WI38 (cell line): ENCODE results near the gene MAP1LC3B2.

Experiments
- H3K4me3 ChIP-seq: 2 replicates; pipeline ENCODE4 v1.5.1; 2011; ENCODE audit warnings: low read depth, mild to moderate bottlenecking, control low read depth, low read length
- TF ChIP-seq, protein P1 (sequence below): IDR thresholded peaks from 2 replicates; pipeline ENCODE4 v1.5.1; 2012; ENCODE audit warnings: low read depth, mild to moderate bottlenecking, control low read depth, low read length

Gene MAP1LC3B2

DNA sequence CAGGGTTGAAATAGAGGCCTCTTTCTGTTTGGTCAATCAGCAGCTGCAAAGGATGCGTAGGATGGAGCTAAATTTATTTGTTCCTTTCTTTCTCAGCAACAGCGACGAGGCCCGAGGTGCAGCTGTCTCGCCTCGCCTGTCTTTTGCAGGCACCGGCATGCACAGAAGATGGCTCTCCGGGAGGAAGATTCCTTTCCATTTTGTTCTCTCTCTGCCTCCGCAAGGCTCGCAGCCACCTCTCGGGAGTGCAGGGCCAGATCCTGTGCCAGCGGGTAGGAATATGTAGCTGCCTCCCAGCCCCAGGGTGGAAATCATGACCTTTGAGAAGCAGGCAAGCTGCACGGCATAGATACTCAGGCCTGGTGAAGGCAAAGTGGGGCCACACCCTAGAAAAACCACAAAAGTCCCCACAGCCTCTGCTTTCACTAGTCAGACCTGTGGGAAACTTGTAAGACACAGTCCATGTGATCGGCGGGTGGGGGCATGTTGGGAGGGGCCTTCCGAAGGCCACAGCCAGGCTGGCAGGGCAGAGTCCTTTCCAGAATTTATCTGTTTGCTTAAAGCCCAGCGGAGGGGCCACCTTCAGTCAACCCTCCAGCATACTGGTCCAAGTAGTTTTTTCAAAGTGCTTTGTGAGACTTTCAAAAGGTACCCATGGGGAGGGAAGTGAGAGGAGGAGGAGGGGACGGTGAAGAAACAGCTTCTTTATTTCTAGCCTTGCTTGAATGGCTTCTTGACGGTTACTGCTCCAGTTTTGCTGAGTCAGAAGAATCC is at the start of gene MAP1LC3B2:
MAP1LC3B2 (plus strand) TSS at position 220 of the 774 bp plus-strand sequence. CDS start 16,562 bp downstream, outside the sequence.
- TF ChIP-seq, protein P1, sequence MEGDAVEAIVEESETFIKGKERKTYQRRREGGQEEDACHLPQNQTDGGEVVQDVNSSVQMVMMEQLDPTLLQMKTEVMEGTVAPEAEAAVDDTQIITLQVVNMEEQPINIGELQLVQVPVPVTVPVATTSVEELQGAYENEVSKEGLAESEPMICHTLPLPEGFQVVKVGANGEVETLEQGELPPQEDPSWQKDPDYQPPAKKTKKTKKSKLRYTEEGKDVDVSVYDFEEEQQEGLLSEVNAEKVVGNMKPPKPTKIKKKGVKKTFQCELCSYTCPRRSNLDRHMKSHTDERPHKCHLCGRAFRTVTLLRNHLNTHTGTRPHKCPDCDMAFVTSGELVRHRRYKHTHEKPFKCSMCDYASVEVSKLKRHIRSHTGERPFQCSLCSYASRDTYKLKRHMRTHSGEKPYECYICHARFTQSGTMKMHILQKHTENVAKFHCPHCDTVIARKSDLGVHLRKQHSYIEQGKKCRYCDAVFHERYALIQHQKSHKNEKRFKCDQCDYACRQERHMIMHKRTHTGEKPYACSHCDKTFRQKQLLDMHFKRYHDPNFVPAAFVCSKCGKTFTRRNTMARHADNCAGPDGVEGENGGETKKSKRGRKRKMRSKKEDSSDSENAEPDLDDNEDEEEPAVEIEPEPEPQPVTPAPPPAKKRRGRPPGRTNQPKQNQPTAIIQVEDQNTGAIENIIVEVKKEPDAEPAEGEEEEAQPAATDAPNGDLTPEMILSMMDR: no peak
- H3K4me3 ChIP-seq: no peak within 1 kb of the TSS

DNA sequence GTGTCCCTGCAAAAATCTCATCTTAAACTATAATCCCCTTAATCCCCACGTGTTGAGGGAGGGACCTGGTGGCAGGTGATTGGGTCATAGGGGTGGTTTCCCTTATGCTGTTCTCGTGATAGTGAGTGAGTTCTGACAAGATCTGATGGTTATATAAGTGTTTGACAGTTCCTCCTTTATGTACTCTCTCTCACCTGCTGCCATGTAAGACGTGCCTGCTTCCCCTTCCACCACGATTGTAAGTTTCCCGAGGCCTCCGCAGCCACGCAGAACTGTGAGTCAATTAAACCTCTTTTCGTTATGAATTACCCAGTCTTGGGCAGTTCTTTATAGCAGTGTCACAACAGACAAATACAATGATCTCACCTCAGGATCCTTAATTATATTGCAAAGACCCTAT is 45.2 kb upstream of the MAP1LC3B2 start:
- TF ChIP-seq, protein P1: no peak
- H3K4me3 ChIP-seq: no peak overlapping the region

GRCh38 chr12:116515684-116516083 is 43.5 kb upstream of the MAP1LC3B2 start:
- TF ChIP-seq, protein P1: no peak
- no peak overlapping the region for H3K4me3 ChIP-seq

- no peak overlapping the region for H3K4me3 ChIP-seq
- TF ChIP-seq, protein P1: no peak
Observed at GRCh38 chr12:116516657-116517056, 42.5 kb upstream of the MAP1LC3B2 start.

DNA sequence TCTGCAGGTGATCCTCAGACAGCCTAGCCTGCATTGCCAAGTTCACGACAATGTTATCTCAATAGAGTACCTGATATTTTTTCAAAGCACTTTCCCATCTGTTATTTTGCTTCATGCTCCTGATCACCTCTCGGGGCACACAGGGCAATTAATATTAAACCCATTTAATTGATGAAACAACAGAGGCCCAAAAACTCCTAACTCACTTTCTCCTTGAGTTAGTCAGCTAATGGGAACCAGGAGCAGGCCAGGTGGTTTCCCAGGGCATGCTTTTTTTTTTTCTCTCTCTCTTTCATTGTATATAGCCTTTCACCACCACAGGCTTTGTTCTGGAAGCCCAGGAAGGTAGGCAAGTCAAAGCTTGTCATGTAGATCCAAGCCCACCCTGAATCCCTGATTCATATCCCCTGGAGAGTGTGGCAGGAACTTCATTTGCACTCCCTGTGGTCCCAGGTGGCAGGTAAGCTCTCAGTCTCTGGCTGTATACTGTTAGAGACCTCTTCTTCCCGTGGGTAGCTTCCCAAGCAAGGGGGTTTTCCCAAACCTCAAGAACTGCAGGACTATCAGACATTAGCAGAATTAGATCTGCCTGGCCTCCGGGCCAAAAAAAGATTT is 41.6 kb upstream of the MAP1LC3B2 start:
- no peak overlapping the region for H3K4me3 ChIP-seq
- TF ChIP-seq, protein P1: no peak

DNA sequence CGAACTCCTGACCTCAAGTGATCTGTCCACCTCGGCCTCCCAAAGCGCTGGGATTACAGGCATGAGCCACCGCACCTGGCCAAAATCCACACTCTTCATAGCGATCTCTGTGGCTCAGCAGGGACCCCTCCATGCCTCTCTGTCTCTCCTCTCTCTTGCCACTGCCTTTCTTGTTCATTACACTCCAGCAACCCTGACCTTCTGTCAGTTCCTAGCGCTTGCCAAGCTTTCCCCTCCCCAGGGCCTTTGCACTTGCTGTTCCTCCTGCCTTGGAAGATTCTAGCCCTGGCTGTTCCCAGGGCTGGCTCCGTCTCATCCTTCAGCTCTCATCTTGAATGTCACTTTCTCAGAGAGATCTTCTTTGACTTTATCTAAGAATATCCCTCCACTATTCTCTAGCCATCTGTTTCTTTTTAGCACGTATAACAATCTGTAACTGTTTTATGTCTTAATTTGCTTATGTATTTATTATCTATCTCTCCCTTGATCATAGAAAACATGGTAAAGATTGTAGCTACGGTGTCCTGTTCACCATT is 38.9 kb upstream of the MAP1LC3B2 start:
- no peak overlapping the region for H3K4me3 ChIP-seq
- TF ChIP-seq, protein P1: no peak
